HCT116 (cell line): ENCODE data around the gene SUMO3. TPM values are rescaled to one million over a fixed set of nuclear protein-coding genes. Genes with fewer than 3 reads are reported as not detected.

Source experiments
- ATAC-seq: fragments of 200-7000 bp; cut with Tn5 transposase; 2 replicates; pipeline ENCODE4 v1.9.1; 2020; ENCODE audit warnings: mild to moderate bottlenecking, moderate library complexity
- BruUV-seq: library from RNA; stranded (reverse); fragments of 400-500 nt; replicated peaks from 2 replicates; lab custom pipeline; 2021; lab: Mats Ljungman, UMichigan
- CTCF ChIA-PET: fragments of 300-600 bp; sonication (Branson Sonifier 250); formaldehyde crosslinking; loops from one replicate; lab custom pipeline; 2021; ENCODE audit warnings: antibody characterized with exemption; lab: Charles Lee
- POLR2A ChIA-PET: fragments of 300-600, 350-600 bp; sonication (Branson Sonifier 250); formaldehyde crosslinking; loops from one replicate; lab custom pipeline; 2021; ENCODE audit warnings: antibody characterized with exemption; lab: Charles Lee
- RAD21 ChIA-PET, 2 experiments: fragments of 300-600 bp; sonication (Branson Sonifier 250); formaldehyde crosslinking; loops; one replicate each; lab custom pipeline; 2023; ENCODE audit warnings: low total read pairs in 2 of 2; ENCODE audit not compliant: uncharacterized antibody in 2 of 2, unreplicated experiment in 2 of 2, low non-redundant PET in 1 of 2; lab: Charles Lee
- DNase-seq: peaks from one replicate; pipeline ENCODE4 v3.0.0-alpha.2; 2010; ENCODE audit warnings: low read depth, low spot score
- H2AFZ ChIP-seq: fragments of 200-600 bp; shearing (Covaris generic), sonication (generic); 2 replicates; pipeline ENCODE4 v1.6.1; 2017; ENCODE audit warnings: low read depth, mixed run types, mixed read lengths, antibody characterized with exemption, low read length; ENCODE audit not compliant: poor library complexity, severe bottlenecking
- H3K27ac ChIP-seq: 2 replicates; pipeline ENCODE4 v1.5.1; 2012; ENCODE audit warnings: low read depth, low read length
- H3K27me3 ChIP-seq: fragments of 200-600 bp; sonication (generic); 2 replicates; pipeline ENCODE4 v1.6.1; 2016; ENCODE audit warnings: mixed run types, low read length, mixed read lengths; ENCODE audit not compliant: insufficient read depth
- H3K36me3 ChIP-seq, 2 experiments: fragments of 200-500 bp in 1 of 2; fragments of 200-600 bp in 1 of 2; sonication (Bioruptor generic) in 1 of 2; sonication (generic) in 1 of 2; 2 replicates each; pipeline versions ENCODE4 v1.5.1 to v1.6.1; 2014 to 2016; ENCODE audit warnings: low read length in 2 of 2, inconsistent platforms in 1 of 2, mixed read lengths in 1 of 2, mixed run types in 1 of 2; ENCODE audit not compliant: insufficient read depth in 2 of 2, control insufficient read depth in 1 of 2
- H3K4me1 ChIP-seq, 2 experiments: fragments of 200-600 bp in 1 of 2; sonication (generic) in 1 of 2; 2 replicates each; pipeline versions ENCODE4 v1.5.1 to v1.6.1; 2012 to 2017; ENCODE audit warnings: low read length in 2 of 2, inconsistent platforms in 1 of 2, mild to moderate bottlenecking in 1 of 2, mixed read lengths in 1 of 2, mixed run types in 1 of 2, moderate library complexity in 1 of 2; ENCODE audit not compliant: insufficient read depth in 2 of 2, control insufficient read depth in 1 of 2
- H3K4me2 ChIP-seq: fragments of 200-600 bp; sonication (generic); 2 replicates; pipeline ENCODE4 v1.6.1; 2017; ENCODE audit warnings: mixed run types, low read length, mixed read lengths
- H3K4me3 ChIP-seq, 2 experiments: fragments of 200-600 bp in 1 of 2; sonication (generic) in 1 of 2; replicated peaks in 1 of 2; 2 replicates each; pipeline ENCODE4 v1.5.1; 2011 to 2016; ENCODE audit warnings: low read length in 2 of 2, control low read depth in 1 of 2, low read depth in 1 of 2, mild to moderate bottlenecking in 1 of 2, mixed read lengths in 1 of 2, mixed run types in 1 of 2
- H3K79me2 ChIP-seq: fragments of 200-600 bp; sonication (generic); 2 replicates; pipeline ENCODE4 v1.6.1; 2017; ENCODE audit warnings: mild to moderate bottlenecking, mixed run types, low read length, moderate library complexity, mixed read lengths; ENCODE audit not compliant: insufficient read depth
- H3K9ac ChIP-seq: fragments of 200-600 bp; sonication (generic); 2 replicates; pipeline ENCODE4 v1.6.1; 2016; ENCODE audit warnings: low read length, mixed read lengths
- H3K9me2 ChIP-seq: fragments of 200-600 bp; sonication (generic), shearing (Covaris generic); 2 replicates; pipeline ENCODE4 v1.6.1; 2017; ENCODE audit warnings: mixed run types, mild to moderate bottlenecking, moderate library complexity; ENCODE audit not compliant: insufficient read depth
- H3K9me3 ChIP-seq, 2 experiments: fragments of 200-500 bp in 1 of 2; fragments of 200-600 bp in 1 of 2; sonication (Bioruptor generic) in 1 of 2; sonication (generic) in 1 of 2; 2 replicates each; pipeline ENCODE4 v1.6.1; 2014 to 2017; ENCODE audit warnings: low read length in 2 of 2, mixed read lengths in 2 of 2, inconsistent platforms in 1 of 2, low read depth in 1 of 2, mild to moderate bottlenecking in 1 of 2, mixed run types in 1 of 2, moderate library complexity in 1 of 2; ENCODE audit not compliant: control insufficient read depth in 1 of 2, insufficient read depth in 1 of 2
- H4K20me1 ChIP-seq: fragments of 200-600 bp; sonication (generic), shearing (Covaris generic); 2 replicates; pipeline ENCODE4 v1.6.1; 2017; ENCODE audit warnings: mixed run types, mild to moderate bottlenecking, moderate library complexity; ENCODE audit not compliant: insufficient read depth
- EZH2phosphoT487 ChIP-seq: fragments of 200-600 bp; IDR thresholded peaks from 2 replicates; pipeline ENCODE4 v1.6.1; 2018; ENCODE audit warnings: antibody characterized with exemption, borderline replicate concordance
- FOSL1 ChIP-seq: IDR thresholded peaks from 2 replicates; pipeline ENCODE4 v1.6.1; 2012; ENCODE audit warnings: low read depth
- JUND ChIP-seq: IDR thresholded peaks from 2 replicates; pipeline ENCODE4 v1.6.1; 2012
- SIN3A ChIP-seq: IDR thresholded peaks from 2 replicates; pipeline ENCODE4 v1.6.1; 2012; ENCODE audit warnings: low read depth
- SRF ChIP-seq: IDR thresholded peaks from 2 replicates; pipeline ENCODE4 v1.6.1; 2012; ENCODE audit warnings: low read depth
- intact Hi-C: fragments of 100-400 bp; cut with micrococcal nuclease; formaldehyde crosslinking; loops from 2 replicates; pipeline ENCODE4 v1.10.0; 2022
- total RNA-seq: library from RNA; stranded (reverse); gene quantifications from one replicate; pipeline ENCODE4 v1.2.1, GENCODE V29; 2021; ENCODE audit not compliant: unreplicated experiment
- TF ChIP-seq, protein P1 (sequence below): IDR thresholded peaks from 2 replicates; pipeline ENCODE4 v1.6.1; 2011; ENCODE audit warnings: mild to moderate bottlenecking, low read length, moderate library complexity; ENCODE audit not compliant: insufficient replicate concordance; ENCODE audit errors: extremely low read depth
- TF ChIP-seq, protein P2 (sequence below): IDR thresholded peaks from 2 replicates; pipeline ENCODE4 v1.6.1; 2012; ENCODE audit warnings: low read depth
- TF ChIP-seq, protein P3 (sequence below), 3 experiments: fragments of 200-600 bp in 1 of 3; sonication (generic) in 1 of 3; IDR thresholded peaks in 2 of 3; conservative IDR thresholded peaks in 1 of 3; 2 replicates each; pipeline ENCODE4 v1.5.1; 2012 to 2017; ENCODE audit warnings: low read depth in 2 of 3, low read length in 2 of 3, antibody characterized with exemption in 1 of 3, borderline replicate concordance in 1 of 3, control low read depth in 1 of 3, mild to moderate bottlenecking in 1 of 3, mixed read lengths in 1 of 3, mixed run types in 1 of 3, moderate library complexity in 1 of 3; ENCODE audit not compliant: insufficient read depth in 1 of 3

Gene SUMO3
- total RNA-seq, 1 experiment from 2014 or later, result 31.5 TPM

DNA sequence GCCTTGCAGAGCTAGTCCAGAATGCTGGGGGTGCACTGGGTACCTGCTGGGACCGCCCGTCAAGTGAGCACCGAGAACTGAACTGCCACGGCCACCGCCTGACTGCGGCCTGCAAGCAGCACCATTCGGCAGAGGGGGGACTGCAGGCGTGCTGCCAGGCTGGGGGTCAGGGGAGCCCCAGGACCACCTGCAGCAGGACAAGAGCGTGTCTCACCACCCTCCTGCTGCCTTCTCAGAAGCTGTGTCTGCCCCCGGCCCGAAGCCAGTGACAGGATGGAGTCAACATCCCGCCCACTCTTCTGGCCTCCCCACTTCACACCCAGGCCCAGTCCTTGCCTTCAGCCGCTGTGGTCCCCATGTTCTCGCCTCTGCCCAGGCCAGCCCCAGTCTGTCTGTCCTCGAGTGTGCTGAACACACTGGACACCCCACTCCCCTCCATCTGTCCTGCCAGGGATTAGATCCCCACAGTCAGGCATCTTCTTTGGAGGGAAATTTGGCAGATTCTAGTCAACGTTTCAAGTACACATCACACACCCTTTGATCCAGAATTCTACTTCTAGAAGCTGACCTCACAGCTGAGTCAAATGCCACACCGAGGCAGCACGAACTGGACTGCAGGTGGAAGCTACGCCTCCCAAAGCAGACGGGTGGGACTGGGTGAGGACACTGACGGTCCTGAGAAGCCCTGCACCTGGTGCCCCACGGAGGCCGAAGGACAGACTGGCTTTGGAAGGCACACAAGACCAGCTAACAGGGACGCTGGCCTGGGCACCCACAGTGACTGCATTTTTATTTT lies 29.6 kb upstream of the SUMO3 start:
- POLR2A ChIA-PET, result no interaction called here
- BruUV-seq, result no TSS peak

DNA sequence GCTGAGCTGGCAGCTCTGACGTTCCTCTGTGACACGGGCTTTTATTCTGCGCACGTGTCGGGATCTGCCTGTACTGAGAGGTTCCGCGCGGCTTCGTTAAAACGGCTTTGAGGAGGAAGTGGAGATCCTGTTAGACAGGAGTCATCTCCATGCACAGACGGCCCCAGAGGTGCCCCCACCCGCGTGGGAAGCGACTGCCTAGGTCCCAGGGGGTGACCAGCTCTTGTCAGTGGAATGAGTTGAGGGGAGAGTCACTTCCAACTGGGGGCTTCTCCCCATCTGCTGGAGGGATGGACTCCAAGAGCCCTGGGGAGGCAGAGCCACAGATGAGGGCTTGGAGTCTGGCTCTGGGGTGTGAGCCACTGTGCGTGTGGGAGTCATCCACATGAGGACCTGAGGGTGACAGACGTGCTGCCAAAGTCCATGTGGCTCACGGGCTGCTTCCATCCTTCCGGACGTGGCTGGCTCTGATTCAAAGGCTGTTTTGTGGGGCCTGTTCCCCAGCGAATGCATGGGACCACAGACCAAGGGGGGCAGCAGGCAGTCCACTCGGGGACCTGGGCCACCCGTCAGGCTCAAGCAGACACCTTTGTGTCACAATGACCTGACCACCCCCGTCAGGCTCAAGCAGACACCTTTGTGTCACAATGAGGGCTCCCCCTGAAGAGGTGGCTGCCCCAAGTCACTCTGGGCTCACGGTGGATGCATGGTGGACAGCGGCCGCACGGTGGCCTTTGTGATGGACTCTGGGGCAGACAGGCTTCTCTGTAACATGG lies 28.8 kb upstream of the SUMO3 start:
- POLR2A ChIA-PET, result no interaction called here
- no peak for DNase-seq
- H3K4me3 ChIP-seq, result no peak overlapping the region; a peak in 1 of 4 replicates
- H2AFZ ChIP-seq, result no peak overlapping the region
- no peak overlapping the region for H3K9ac ChIP-seq
- peak overlapping the region; percentile 15; the same call in 1 of the 2 replicates for H3K27ac ChIP-seq
- ATAC-seq, result no peak
- H3K4me1 ChIP-seq, result peaks cover 10 to 17% of the 10 kb centered on the region in 2 experiments; a peak in 3 of 4 replicates
- no peaks in the 10 kb centered on the region for H3K9me2 ChIP-seq
- peaks cover 2 to 17% of the 10 kb centered on the region in 2 experiments; a peak in 2 of 4 replicates for H3K36me3 ChIP-seq
- CTCF ChIA-PET, result no interaction called here
- H4K20me1 ChIP-seq, result no peaks in the 10 kb centered on the region
- no peaks in the 10 kb centered on the region for H3K27me3 ChIP-seq
- H3K4me2 ChIP-seq, result peak overlapping the region; percentile 77
- H3K79me2 ChIP-seq, result no peaks in the 10 kb centered on the region
- RAD21 ChIA-PET, result no interaction called here
- intact Hi-C loops, result no loop called here
- BruUV-seq, result no TSS peak
- no peaks in the 10 kb centered on the region for H3K9me3 ChIP-seq
- TF ChIP-seq, protein P1, sequence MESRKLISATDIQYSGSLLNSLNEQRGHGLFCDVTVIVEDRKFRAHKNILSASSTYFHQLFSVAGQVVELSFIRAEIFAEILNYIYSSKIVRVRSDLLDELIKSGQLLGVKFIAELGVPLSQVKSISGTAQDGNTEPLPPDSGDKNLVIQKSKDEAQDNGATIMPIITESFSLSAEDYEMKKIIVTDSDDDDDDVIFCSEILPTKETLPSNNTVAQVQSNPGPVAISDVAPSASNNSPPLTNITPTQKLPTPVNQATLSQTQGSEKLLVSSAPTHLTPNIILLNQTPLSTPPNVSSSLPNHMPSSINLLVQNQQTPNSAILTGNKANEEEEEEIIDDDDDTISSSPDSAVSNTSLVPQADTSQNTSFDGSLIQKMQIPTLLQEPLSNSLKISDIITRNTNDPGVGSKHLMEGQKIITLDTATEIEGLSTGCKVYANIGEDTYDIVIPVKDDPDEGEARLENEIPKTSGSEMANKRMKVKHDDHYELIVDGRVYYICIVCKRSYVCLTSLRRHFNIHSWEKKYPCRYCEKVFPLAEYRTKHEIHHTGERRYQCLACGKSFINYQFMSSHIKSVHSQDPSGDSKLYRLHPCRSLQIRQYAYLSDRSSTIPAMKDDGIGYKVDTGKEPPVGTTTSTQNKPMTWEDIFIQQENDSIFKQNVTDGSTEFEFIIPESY, result no peak
- TF ChIP-seq, protein P2, sequence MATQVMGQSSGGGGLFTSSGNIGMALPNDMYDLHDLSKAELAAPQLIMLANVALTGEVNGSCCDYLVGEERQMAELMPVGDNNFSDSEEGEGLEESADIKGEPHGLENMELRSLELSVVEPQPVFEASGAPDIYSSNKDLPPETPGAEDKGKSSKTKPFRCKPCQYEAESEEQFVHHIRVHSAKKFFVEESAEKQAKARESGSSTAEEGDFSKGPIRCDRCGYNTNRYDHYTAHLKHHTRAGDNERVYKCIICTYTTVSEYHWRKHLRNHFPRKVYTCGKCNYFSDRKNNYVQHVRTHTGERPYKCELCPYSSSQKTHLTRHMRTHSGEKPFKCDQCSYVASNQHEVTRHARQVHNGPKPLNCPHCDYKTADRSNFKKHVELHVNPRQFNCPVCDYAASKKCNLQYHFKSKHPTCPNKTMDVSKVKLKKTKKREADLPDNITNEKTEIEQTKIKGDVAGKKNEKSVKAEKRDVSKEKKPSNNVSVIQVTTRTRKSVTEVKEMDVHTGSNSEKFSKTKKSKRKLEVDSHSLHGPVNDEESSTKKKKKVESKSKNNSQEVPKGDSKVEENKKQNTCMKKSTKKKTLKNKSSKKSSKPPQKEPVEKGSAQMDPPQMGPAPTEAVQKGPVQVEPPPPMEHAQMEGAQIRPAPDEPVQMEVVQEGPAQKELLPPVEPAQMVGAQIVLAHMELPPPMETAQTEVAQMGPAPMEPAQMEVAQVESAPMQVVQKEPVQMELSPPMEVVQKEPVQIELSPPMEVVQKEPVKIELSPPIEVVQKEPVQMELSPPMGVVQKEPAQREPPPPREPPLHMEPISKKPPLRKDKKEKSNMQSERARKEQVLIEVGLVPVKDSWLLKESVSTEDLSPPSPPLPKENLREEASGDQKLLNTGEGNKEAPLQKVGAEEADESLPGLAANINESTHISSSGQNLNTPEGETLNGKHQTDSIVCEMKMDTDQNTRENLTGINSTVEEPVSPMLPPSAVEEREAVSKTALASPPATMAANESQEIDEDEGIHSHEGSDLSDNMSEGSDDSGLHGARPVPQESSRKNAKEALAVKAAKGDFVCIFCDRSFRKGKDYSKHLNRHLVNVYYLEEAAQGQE, result no peak
- no peak for TF ChIP-seq EZH2phosphoT487
- TF ChIP-seq SIN3A, result no peak
- no peak for TF ChIP-seq SRF
- TF ChIP-seq, protein P3, sequence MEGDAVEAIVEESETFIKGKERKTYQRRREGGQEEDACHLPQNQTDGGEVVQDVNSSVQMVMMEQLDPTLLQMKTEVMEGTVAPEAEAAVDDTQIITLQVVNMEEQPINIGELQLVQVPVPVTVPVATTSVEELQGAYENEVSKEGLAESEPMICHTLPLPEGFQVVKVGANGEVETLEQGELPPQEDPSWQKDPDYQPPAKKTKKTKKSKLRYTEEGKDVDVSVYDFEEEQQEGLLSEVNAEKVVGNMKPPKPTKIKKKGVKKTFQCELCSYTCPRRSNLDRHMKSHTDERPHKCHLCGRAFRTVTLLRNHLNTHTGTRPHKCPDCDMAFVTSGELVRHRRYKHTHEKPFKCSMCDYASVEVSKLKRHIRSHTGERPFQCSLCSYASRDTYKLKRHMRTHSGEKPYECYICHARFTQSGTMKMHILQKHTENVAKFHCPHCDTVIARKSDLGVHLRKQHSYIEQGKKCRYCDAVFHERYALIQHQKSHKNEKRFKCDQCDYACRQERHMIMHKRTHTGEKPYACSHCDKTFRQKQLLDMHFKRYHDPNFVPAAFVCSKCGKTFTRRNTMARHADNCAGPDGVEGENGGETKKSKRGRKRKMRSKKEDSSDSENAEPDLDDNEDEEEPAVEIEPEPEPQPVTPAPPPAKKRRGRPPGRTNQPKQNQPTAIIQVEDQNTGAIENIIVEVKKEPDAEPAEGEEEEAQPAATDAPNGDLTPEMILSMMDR (IDR thresholded peaks at IDR 0.05 in 2 of 3, conservative IDR thresholded peaks at IDR 0.05 in 1 of 3; ENCODE audit: borderline replicate concordance in 1 of 3, insufficient read depth in 1 of 3, low read depth in 2 of 3, low read length in 2 of 3), result no peak
- TF ChIP-seq JUND, result no peak

More for the DNA sequence above, 29.6 kb upstream of the SUMO3 start:
- RAD21 ChIA-PET, result no interaction called here
- CTCF ChIA-PET, result no interaction called here
- Histone ChIP-seq H3K9me3 (no peaks in the 10 kb centered on the region), H3K4me1 (peaks cover 10 to 17% of the 10 kb centered on the region in 2 experiments; a peak in 3 of 4 replicates), H3K9ac (no peak overlapping the region), H4K20me1 (no peaks in the 10 kb centered on the region), H3K79me2 (0 out of 2 replicates have a peak, but pooled peaks cover under 1% of the 10 kb centered on the region), H3K9me2 (no peaks in the 10 kb centered on the region), H3K4me3 (no peak overlapping the region), H2AFZ (no peak overlapping the region), H3K27me3 (no peaks in the 10 kb centered on the region), H3K4me2 (no peak overlapping the region), H3K36me3 (peaks cover 5 to 19% of the 10 kb centered on the region in 2 experiments; a peak in 2 of 4 replicates), H3K27ac (no peak overlapping the region)
- TF ChIP-seq FOSL1, result no peak
- intact Hi-C loops, result no loop called here
- DNase-seq (no peak), ATAC-seq (no peak)
